ENCODE data around the gene KCNAB1.

KCNAB1 gene

GRCh38 chr3:156553705-156554356 lies 433.5 kb downstream of the KCNAB1 start:
- Histone ChIP-seq H3K27me3 (replicated peaks in 2 of 5; ENCODE audit: control insufficient read depth in 4 of 5, insufficient read depth in 5 of 5, low read length in 4 of 5) (no peaks in the 10 kb centered on the region), H3K4me3 (ENCODE audit: control insufficient read depth in 1 of 7, extremely low read depth in 1 of 7, insufficient read depth in 4 of 7, low read depth in 2 of 7, low read length in 6 of 7) (peak overlapping the region in 6 of 7 experiments; percentile 77 to 98 (median 94)), H3K9me3 (ENCODE audit: control extremely low read depth in 1 of 5, control insufficient read depth in 4 of 5, insufficient read depth in 2 of 5, low read depth in 1 of 5, low read length in 4 of 5) (no peaks in the 10 kb centered on the region), H3K4me1 (ENCODE audit: control extremely low read depth in 1 of 4, control insufficient read depth in 4 of 4, insufficient read depth in 4 of 4, low read length in 3 of 4) (peaks cover 12 to 26% (median 18%) of the 10 kb centered on the region in 4 experiments), H3K27ac (ENCODE audit: insufficient read depth in 1 of 2, low read depth in 1 of 2, low read length in 2 of 2, poor library complexity in 1 of 2, severe bottlenecking in 2 of 2) (peak overlapping the region; percentile 77 to 90), H3K36me3 (ENCODE audit: control insufficient read depth in 4 of 4, insufficient read depth in 4 of 4, low read length in 3 of 4) (peaks cover 0 to 36% (median 11%) of the 10 kb centered on the region in 4 experiments)
- ChIA-PET CTCF (interaction anchor here (0.8 to 2.2 kb wide), 7 partner anchors 11 to 584 kb away, joined by 3 to 19 read pairs (median 6); no protein-coding TSS in a partner anchor), POLR2A (interaction anchor here (1.4 kb wide), 1 partner anchor 90 kb away, joined by 4 read pairs; no protein-coding TSS in a partner anchor)
- peak in 1 of 3 donors; percentile 26 for DNase-seq
- WGBS (ENCODE audit: insufficient coverage) = 63% methylated on average over 6 of the region's 11 CpGs

DNA sequence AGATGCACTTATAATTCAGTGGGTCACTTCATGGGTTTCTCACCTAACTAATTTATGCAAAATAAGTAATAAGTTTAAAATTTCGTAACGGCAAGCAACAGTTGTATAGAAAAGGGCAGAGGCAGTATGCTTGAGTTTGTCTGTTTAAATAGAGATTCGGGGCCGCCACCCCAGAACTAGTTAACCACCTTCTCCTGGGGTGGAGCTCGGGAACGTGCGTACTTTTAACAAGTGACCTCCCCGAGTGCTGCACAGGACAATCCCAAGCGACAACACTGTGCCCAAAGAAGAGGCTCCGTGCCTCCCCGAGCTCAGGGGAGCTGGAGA lies 434.1 kb downstream of the KCNAB1 start:
- peaks cover 0 to 30% (median 10%) of the 10 kb centered on the region in 4 experiments for H3K36me3 ChIP-seq (ENCODE audit: control insufficient read depth in 4 of 4, insufficient read depth in 4 of 4, low read length in 3 of 4)
- H3K27ac ChIP-seq (ENCODE audit: insufficient read depth in 1 of 2, low read depth in 1 of 2, low read length in 2 of 2, poor library complexity in 1 of 2, severe bottlenecking in 2 of 2) = peak overlapping the region; percentile 77 to 90
- 0% methylated on average over 7 of the region's 11 CpGs for WGBS (ENCODE audit: insufficient coverage)
- DNase-seq = no peak
- H3K4me3 ChIP-seq (ENCODE audit: control insufficient read depth in 1 of 7, extremely low read depth in 1 of 7, insufficient read depth in 4 of 7, low read depth in 2 of 7, low read length in 6 of 7) = peak overlapping the region; percentile 77 to 98 (median 90)
- ChIA-PET POLR2A (interaction anchor here (1.2 to 1.4 kb wide), 2 partner anchors 90 to 120 kb away, joined by 3 to 4 read pairs; partner anchors contain the start of gene TIPARP), CTCF (interaction anchor here (0.8 to 2.2 kb wide), 11 partner anchors 8 to 583 kb away, joined by 3 to 19 read pairs (median 4); no protein-coding TSS in a partner anchor)
- H3K9me3 ChIP-seq (ENCODE audit: control extremely low read depth in 1 of 5, control insufficient read depth in 4 of 5, insufficient read depth in 2 of 5, low read depth in 1 of 5, low read length in 4 of 5) = no peaks in the 10 kb centered on the region
- no peaks in the 10 kb centered on the region for H3K27me3 ChIP-seq (replicated peaks in 2 of 5; ENCODE audit: control insufficient read depth in 4 of 5, insufficient read depth in 5 of 5, low read length in 4 of 5)
- H3K4me1 ChIP-seq (ENCODE audit: control extremely low read depth in 1 of 4, control insufficient read depth in 4 of 4, insufficient read depth in 4 of 4, low read length in 3 of 4) = peaks cover 12 to 26% (median 18%) of the 10 kb centered on the region in 4 experiments

GRCh38 chr3:156554842-156555687 lies 434.7 kb downstream of the KCNAB1 start, which contains the start of gene SSR3:
SSR3 (minus strand) TSS chr3:156555117; CDS start chr3:156555089, 28 bp downstream.
- DNase-seq = peak; percentile 100
- POLR2A ChIA-PET = interaction anchor here (0.6 to 1.4 kb wide), 4 partner anchors 71 to 605 kb away, joined by 3 to 4 read pairs (median 3); partner anchors contain the start of genes CCNL1 and TIPARP
- H3K9me3 ChIP-seq (ENCODE audit: control extremely low read depth in 1 of 5, control insufficient read depth in 4 of 5, insufficient read depth in 2 of 5, low read depth in 1 of 5, low read length in 4 of 5) = no peaks in the 10 kb centered on the region
- CTCF ChIA-PET = interaction anchor here (0.7 to 2.2 kb wide), 14 partner anchors 9 to 582 kb away, joined by 3 to 19 read pairs (median 4); no protein-coding TSS in a partner anchor
- H3K36me3 ChIP-seq (ENCODE audit: control insufficient read depth in 4 of 4, insufficient read depth in 4 of 4, low read length in 3 of 4) = peaks cover 0 to 27% (median 10%) of the 10 kb centered on the region in 4 experiments
- peak within 1 kb of the TSS; percentile 77 to 98 (median 90) for H3K4me3 ChIP-seq (ENCODE audit: control insufficient read depth in 1 of 7, extremely low read depth in 1 of 7, insufficient read depth in 4 of 7, low read depth in 2 of 7, low read length in 6 of 7)
- peak within 1 kb of the TSS; percentile 77 to 90 for H3K27ac ChIP-seq (ENCODE audit: insufficient read depth in 1 of 2, low read depth in 1 of 2, low read length in 2 of 2, poor library complexity in 1 of 2, severe bottlenecking in 2 of 2)
- H3K4me1 ChIP-seq (ENCODE audit: control extremely low read depth in 1 of 4, control insufficient read depth in 4 of 4, insufficient read depth in 4 of 4, low read length in 3 of 4) = peaks cover 12 to 26% (median 18%) of the 10 kb centered on the region in 4 experiments
- no peaks in the 10 kb centered on the region for H3K27me3 ChIP-seq (replicated peaks in 2 of 5; ENCODE audit: control insufficient read depth in 4 of 5, insufficient read depth in 5 of 5, low read length in 4 of 5)
- WGBS (ENCODE audit: insufficient coverage) = under 1% methylated on average over 47 of the region's 60 CpGs

DNA sequence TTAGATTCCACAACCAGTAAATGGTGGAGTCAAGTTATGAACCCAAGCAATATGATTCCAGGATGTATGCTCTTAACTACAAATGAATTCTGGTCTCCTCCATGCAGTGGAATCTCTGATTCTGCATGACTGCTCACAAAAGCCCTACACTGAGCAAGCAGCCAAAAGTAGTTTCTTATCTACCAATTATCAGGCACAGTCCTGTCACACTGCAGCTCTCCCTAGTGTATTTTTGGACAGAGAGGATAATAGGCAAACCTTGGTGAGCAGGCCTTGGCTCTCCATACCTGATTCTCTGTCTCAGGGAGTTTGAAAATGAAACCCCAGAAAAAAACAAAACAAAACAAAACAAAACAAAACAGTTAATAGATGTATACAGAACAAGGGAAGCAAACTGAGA lies 438.0 kb downstream of the KCNAB1 start:
- DNase-seq = no peak
- CTCF ChIA-PET = interaction anchor here (0.8 kb wide), 1 partner anchor 115 kb away, joined by 4 read pairs; no protein-coding TSS in a partner anchor
- Histone ChIP-seq H3K27ac (ENCODE audit: insufficient read depth in 1 of 2, low read depth in 1 of 2, low read length in 2 of 2, poor library complexity in 1 of 2, severe bottlenecking in 2 of 2) (no peak overlapping the region), H3K4me3 (ENCODE audit: control insufficient read depth in 1 of 7, extremely low read depth in 1 of 7, insufficient read depth in 4 of 7, low read depth in 2 of 7, low read length in 6 of 7) (no peak overlapping the region), H3K4me1 (ENCODE audit: control extremely low read depth in 1 of 4, control insufficient read depth in 4 of 4, insufficient read depth in 4 of 4, low read length in 3 of 4) (peaks cover 7 to 16% (median 12%) of the 10 kb centered on the region in 4 experiments), H3K27me3 (replicated peaks in 2 of 5; ENCODE audit: control insufficient read depth in 4 of 5, insufficient read depth in 5 of 5, low read length in 4 of 5) (no peaks in the 10 kb centered on the region), H3K9me3 (ENCODE audit: control extremely low read depth in 1 of 5, control insufficient read depth in 4 of 5, insufficient read depth in 2 of 5, low read depth in 1 of 5, low read length in 4 of 5) (no peaks in the 10 kb centered on the region), H3K36me3 (ENCODE audit: control insufficient read depth in 4 of 4, insufficient read depth in 4 of 4, low read length in 3 of 4) (no peaks in the 10 kb centered on the region)
- POLR2A ChIA-PET = no interaction called here

DNA sequence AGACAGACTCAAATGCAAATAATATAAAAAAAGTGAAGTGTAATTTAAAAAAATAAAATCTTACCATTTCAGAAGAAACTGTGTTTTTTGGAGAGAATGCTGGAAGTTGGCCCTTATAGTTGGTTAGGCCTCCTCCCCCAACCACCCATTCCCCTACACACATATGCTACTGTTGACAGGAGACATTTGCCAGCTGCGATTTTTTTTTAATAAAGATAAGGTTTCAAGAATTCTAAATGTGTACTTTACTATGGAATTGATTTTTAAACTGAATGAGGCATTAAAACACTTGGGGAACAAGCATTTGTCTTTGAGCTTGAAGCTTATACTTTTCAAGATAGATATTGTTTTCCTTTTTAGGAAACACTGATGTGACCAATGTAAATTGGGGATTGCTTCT lies 438.9 kb downstream of the KCNAB1 start:
- no peak overlapping the region for H3K4me3 ChIP-seq (ENCODE audit: control insufficient read depth in 1 of 7, extremely low read depth in 1 of 7, insufficient read depth in 4 of 7, low read depth in 2 of 7, low read length in 6 of 7)
- no peak overlapping the region for H3K27ac ChIP-seq (ENCODE audit: insufficient read depth in 1 of 2, low read depth in 1 of 2, low read length in 2 of 2, poor library complexity in 1 of 2, severe bottlenecking in 2 of 2)
- POLR2A ChIA-PET = no interaction called here
- peaks cover under 1 to 9% (median 4%) of the 10 kb centered on the region in 4 experiments for H3K4me1 ChIP-seq (ENCODE audit: control extremely low read depth in 1 of 4, control insufficient read depth in 4 of 4, insufficient read depth in 4 of 4, low read length in 3 of 4)
- CTCF ChIA-PET = interaction anchor here (0.9 kb wide), 1 partner anchor 119 kb away, joined by 3 read pairs; no protein-coding TSS in a partner anchor
- WGBS (ENCODE audit: insufficient coverage) = no CpG with 5 or more reads among the region's 1 CpG
- H3K9me3 ChIP-seq (ENCODE audit: control extremely low read depth in 1 of 5, control insufficient read depth in 4 of 5, insufficient read depth in 2 of 5, low read depth in 1 of 5, low read length in 4 of 5) = no peaks in the 10 kb centered on the region
- DNase-seq = no peak
- H3K36me3 ChIP-seq (ENCODE audit: control insufficient read depth in 4 of 4, insufficient read depth in 4 of 4, low read length in 3 of 4) = no peaks in the 10 kb centered on the region
- H3K27me3 ChIP-seq (replicated peaks in 2 of 5; ENCODE audit: control insufficient read depth in 4 of 5, insufficient read depth in 5 of 5, low read length in 4 of 5) = no peaks in the 10 kb centered on the region

DNA sequence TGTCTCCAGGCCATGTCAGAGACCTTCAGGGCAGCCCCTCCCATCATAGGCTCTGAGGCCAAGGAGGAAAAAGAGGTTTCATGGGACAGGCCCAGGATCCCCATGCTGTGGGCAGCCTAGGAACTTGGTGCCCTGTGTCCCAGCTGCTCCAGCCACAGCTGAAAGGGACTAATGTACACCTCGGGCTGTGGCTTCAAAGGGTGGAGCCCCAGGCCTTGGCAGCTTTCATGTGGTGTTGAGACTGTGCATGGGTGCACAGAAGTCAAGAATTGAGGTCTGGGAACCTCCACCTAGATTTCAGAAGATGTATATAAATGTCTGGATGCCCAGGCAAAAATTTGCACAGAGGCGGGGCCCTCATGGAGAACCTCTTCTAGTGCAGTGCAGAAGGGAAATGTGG lies 441.2 kb downstream of the KCNAB1 start:
- CTCF ChIA-PET = interaction anchor here (1.2 kb wide), 1 partner anchor 20 kb away, joined by 3 read pairs; no protein-coding TSS in a partner anchor

More for the DNA sequence above, 441.2 kb downstream of the KCNAB1 start:
- no peaks in the 10 kb centered on the region for H3K9me3 ChIP-seq (ENCODE audit: control extremely low read depth in 1 of 5, control insufficient read depth in 4 of 5, insufficient read depth in 2 of 5, low read depth in 1 of 5, low read length in 4 of 5)
- POLR2A ChIA-PET = interaction anchor here (0.6 kb wide), 1 partner anchor 47 kb away, joined by 3 read pairs; no protein-coding TSS in a partner anchor
- DNase-seq = no peak
- H3K27me3 ChIP-seq (replicated peaks in 2 of 5; ENCODE audit: control insufficient read depth in 4 of 5, insufficient read depth in 5 of 5, low read length in 4 of 5) = no peaks in the 10 kb centered on the region
- peaks cover 0 to 9% (median 0%) of the 10 kb centered on the region in 4 experiments for H3K4me1 ChIP-seq (ENCODE audit: control extremely low read depth in 1 of 4, control insufficient read depth in 4 of 4, insufficient read depth in 4 of 4, low read length in 3 of 4)
- 100% methylated on average over 1 of the region's 2 CpGs for WGBS (ENCODE audit: insufficient coverage)
- H3K27ac ChIP-seq (ENCODE audit: insufficient read depth in 1 of 2, low read depth in 1 of 2, low read length in 2 of 2, poor library complexity in 1 of 2, severe bottlenecking in 2 of 2) = no peak overlapping the region
- no peak overlapping the region for H3K4me3 ChIP-seq (ENCODE audit: control insufficient read depth in 1 of 7, extremely low read depth in 1 of 7, insufficient read depth in 4 of 7, low read depth in 2 of 7, low read length in 6 of 7)
- H3K36me3 ChIP-seq (ENCODE audit: control insufficient read depth in 4 of 4, insufficient read depth in 4 of 4, low read length in 3 of 4) = no peaks in the 10 kb centered on the region
